HL-60 (cell line): ENCODE results near the gene SLC22A3.

Experiments
- REST ChIP-seq: IDR thresholded peaks from 2 replicates; pipeline ENCODE4 v1.6.1; 2012; ENCODE audit warnings: low read depth; ENCODE audit not compliant: insufficient replicate concordance
- TF ChIP-seq, protein P1 (sequence below): IDR thresholded peaks from one replicate; pipeline ENCODE4 v1.5.1; 2011; ENCODE audit warnings: low read length, control low read depth, inconsistent platforms; ENCODE audit not compliant: insufficient read depth

DNA sequence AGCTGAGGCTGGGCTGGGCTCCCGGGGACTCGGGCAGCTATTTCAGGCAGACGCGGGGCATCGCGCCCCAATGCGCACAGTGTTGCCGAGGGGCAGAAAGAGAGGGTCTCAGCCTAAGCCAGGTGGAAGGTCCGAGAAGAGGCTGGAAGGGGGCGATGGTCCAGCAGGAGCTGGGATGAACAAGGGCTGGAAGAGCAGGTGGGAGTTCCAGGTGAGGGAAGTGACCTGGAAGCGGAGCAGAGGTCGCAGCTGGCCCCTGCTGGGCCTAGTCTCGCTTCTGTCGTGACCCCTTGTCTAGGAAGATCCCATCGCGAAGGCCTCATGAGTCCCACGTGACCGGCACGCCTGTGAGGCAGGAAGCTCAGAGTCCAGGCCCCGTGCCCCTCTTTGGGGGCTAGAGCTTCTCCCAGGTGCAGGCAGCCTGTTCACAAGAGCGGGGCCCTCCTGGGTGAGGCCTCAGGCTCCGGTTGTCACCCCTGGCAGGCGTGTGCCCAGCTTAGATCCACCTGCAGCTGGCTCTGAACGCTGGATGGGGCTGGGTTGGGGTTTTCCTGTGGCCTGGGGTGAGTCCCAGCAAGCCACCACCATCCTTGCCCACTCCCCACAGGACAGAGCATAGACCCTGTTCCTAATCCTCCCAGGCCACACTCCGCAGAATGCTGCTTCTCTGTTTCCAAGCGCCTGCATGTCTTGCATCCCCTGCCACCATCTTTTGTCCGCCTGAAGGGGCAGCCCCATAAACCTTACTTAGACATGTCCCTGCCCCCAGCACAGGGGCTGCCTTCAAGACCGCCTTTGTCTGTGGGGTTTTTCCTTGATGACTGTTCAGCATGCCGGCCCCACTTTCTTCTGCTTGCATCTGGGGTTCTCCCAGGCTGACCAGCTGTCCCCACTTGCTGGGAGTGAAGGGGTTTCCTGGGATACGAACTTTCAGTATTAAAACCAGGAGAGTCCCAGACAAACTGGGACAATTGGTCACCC lies 15.1 kb downstream of the SLC22A3 start:
- TF ChIP-seq, protein P1, sequence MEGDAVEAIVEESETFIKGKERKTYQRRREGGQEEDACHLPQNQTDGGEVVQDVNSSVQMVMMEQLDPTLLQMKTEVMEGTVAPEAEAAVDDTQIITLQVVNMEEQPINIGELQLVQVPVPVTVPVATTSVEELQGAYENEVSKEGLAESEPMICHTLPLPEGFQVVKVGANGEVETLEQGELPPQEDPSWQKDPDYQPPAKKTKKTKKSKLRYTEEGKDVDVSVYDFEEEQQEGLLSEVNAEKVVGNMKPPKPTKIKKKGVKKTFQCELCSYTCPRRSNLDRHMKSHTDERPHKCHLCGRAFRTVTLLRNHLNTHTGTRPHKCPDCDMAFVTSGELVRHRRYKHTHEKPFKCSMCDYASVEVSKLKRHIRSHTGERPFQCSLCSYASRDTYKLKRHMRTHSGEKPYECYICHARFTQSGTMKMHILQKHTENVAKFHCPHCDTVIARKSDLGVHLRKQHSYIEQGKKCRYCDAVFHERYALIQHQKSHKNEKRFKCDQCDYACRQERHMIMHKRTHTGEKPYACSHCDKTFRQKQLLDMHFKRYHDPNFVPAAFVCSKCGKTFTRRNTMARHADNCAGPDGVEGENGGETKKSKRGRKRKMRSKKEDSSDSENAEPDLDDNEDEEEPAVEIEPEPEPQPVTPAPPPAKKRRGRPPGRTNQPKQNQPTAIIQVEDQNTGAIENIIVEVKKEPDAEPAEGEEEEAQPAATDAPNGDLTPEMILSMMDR = no peak
- TF ChIP-seq REST = no peak
